ENCODE results near the gene JAZF1.
A peak's percentile ranks its signal among the peaks of the same experiment; 100 is the strongest.

The JAZF1 gene

GRCh38 chr7:28112883-28113540, 67.6 kb downstream of the JAZF1 start:
- peaks cover 8% of the 10 kb centered on the region for H3K4me1 ChIP-seq (ENCODE audit: control insufficient read depth, insufficient read depth, low read length)

GRCh38 chr7:28112467-28112866, 68.1 kb downstream of the JAZF1 start:
- Histone ChIP-seq H3K4me3 (ENCODE audit: low read length) (no peak overlapping the region), H3K4me1 (ENCODE audit: control insufficient read depth, insufficient read depth, low read length) (peaks cover 14% of the 10 kb centered on the region), H3K9ac (ENCODE audit: low read depth, low read length) (no peak overlapping the region)

More at GRCh38 chr7:28112883-28113540, 67.6 kb downstream of the JAZF1 start:
- Histone ChIP-seq H3K27me3 (ENCODE audit: control insufficient read depth, insufficient read depth, low read length) (no peaks in the 10 kb centered on the region), H3K4me3 (ENCODE audit: low read length) (no peak overlapping the region), H3K36me3 (ENCODE audit: insufficient read depth, low read length) (no peaks in the 10 kb centered on the region), H3K9ac (ENCODE audit: low read depth, low read length) (no peak overlapping the region), H3K4me2 (ENCODE audit: low read length) (no peak overlapping the region), H3K9me3 (replicated peaks; ENCODE audit: low read length) (no peaks in the 10 kb centered on the region)

GRCh38 chr7:28112012-28112411, 68.6 kb downstream of the JAZF1 start:
- no peaks in the 10 kb centered on the region for H3K36me3 ChIP-seq (ENCODE audit: insufficient read depth, low read length)
- no peak overlapping the region for H3K4me2 ChIP-seq (ENCODE audit: low read length)
- H3K27me3 ChIP-seq (ENCODE audit: control insufficient read depth, insufficient read depth, low read length) = no peaks in the 10 kb centered on the region
- H3K9me3 ChIP-seq (replicated peaks; ENCODE audit: low read length) = no peaks in the 10 kb centered on the region
- peaks cover 18% of the 10 kb centered on the region for H3K4me1 ChIP-seq (ENCODE audit: control insufficient read depth, insufficient read depth, low read length)
- no peak overlapping the region for H3K4me3 ChIP-seq (ENCODE audit: low read length)
- H3K9ac ChIP-seq (ENCODE audit: low read depth, low read length) = no peak overlapping the region

More at GRCh38 chr7:28112467-28112866, 68.1 kb downstream of the JAZF1 start:
- Histone ChIP-seq H3K27me3 (ENCODE audit: control insufficient read depth, insufficient read depth, low read length) (no peaks in the 10 kb centered on the region), H3K36me3 (ENCODE audit: insufficient read depth, low read length) (no peaks in the 10 kb centered on the region), H3K4me2 (ENCODE audit: low read length) (no peak overlapping the region), H3K9me3 (replicated peaks; ENCODE audit: low read length) (no peaks in the 10 kb centered on the region)

GRCh38 chr7:28110427-28111012, 70.1 kb downstream of the JAZF1 start:
- H3K9ac ChIP-seq (ENCODE audit: low read depth, low read length) = no peak overlapping the region
- H3K4me1 ChIP-seq (ENCODE audit: control insufficient read depth, insufficient read depth, low read length) = peaks cover 28% of the 10 kb centered on the region
- no peaks in the 10 kb centered on the region for H3K27me3 ChIP-seq (ENCODE audit: control insufficient read depth, insufficient read depth, low read length)
- H3K36me3 ChIP-seq (ENCODE audit: insufficient read depth, low read length) = no peaks in the 10 kb centered on the region
- H3K4me2 ChIP-seq (ENCODE audit: low read length) = no peak overlapping the region
- no peak overlapping the region for H3K4me3 ChIP-seq (ENCODE audit: low read length)
- H3K9me3 ChIP-seq (replicated peaks; ENCODE audit: low read length) = no peaks in the 10 kb centered on the region

GRCh38 chr7:28108747-28109146, 71.8 kb downstream of the JAZF1 start:
- Histone ChIP-seq H3K36me3 (ENCODE audit: insufficient read depth, low read length) (no peaks in the 10 kb centered on the region), H3K4me3 (ENCODE audit: low read length) (no peak overlapping the region), H3K9me3 (replicated peaks; ENCODE audit: low read length) (no peaks in the 10 kb centered on the region), H3K4me1 (ENCODE audit: control insufficient read depth, insufficient read depth, low read length) (peaks cover 33% of the 10 kb centered on the region), H3K9ac (ENCODE audit: low read depth, low read length) (no peak overlapping the region), H3K27me3 (ENCODE audit: control insufficient read depth, insufficient read depth, low read length) (no peaks in the 10 kb centered on the region), H3K4me2 (ENCODE audit: low read length) (peak overlapping the region; percentile 32)

GRCh38 chr7:28107960-28108359, 72.6 kb downstream of the JAZF1 start:
- Histone ChIP-seq H3K9ac (ENCODE audit: low read depth, low read length) (no peak overlapping the region), H3K4me2 (ENCODE audit: low read length) (peak overlapping the region; percentile 32), H3K9me3 (replicated peaks; ENCODE audit: low read length) (no peaks in the 10 kb centered on the region), H3K36me3 (ENCODE audit: insufficient read depth, low read length) (no peaks in the 10 kb centered on the region), H3K4me3 (ENCODE audit: low read length) (no peak overlapping the region), H3K4me1 (ENCODE audit: control insufficient read depth, insufficient read depth, low read length) (peaks cover 39% of the 10 kb centered on the region), H3K27me3 (ENCODE audit: control insufficient read depth, insufficient read depth, low read length) (no peaks in the 10 kb centered on the region)

GRCh38 chr7:28106321-28106829, 74.2 kb downstream of the JAZF1 start:
- H3K36me3 ChIP-seq (ENCODE audit: insufficient read depth, low read length) = no peaks in the 10 kb centered on the region
- H3K27me3 ChIP-seq (ENCODE audit: control insufficient read depth, insufficient read depth, low read length) = no peaks in the 10 kb centered on the region
- H3K4me1 ChIP-seq (ENCODE audit: control insufficient read depth, insufficient read depth, low read length) = peaks cover 47% of the 10 kb centered on the region
- H3K9me3 ChIP-seq (replicated peaks; ENCODE audit: low read length) = no peaks in the 10 kb centered on the region
- H3K9ac ChIP-seq (ENCODE audit: low read depth, low read length) = no peak overlapping the region
- no peak overlapping the region for H3K4me3 ChIP-seq (ENCODE audit: low read length)
- no peak overlapping the region for H3K4me2 ChIP-seq (ENCODE audit: low read length)

GRCh38 chr7:28105234-28105633, 75.4 kb downstream of the JAZF1 start:
- Histone ChIP-seq H3K9me3 (replicated peaks; ENCODE audit: low read length) (no peaks in the 10 kb centered on the region), H3K36me3 (ENCODE audit: insufficient read depth, low read length) (no peaks in the 10 kb centered on the region), H3K4me1 (ENCODE audit: control insufficient read depth, insufficient read depth, low read length) (peaks cover 47% of the 10 kb centered on the region), H3K9ac (ENCODE audit: low read depth, low read length) (no peak overlapping the region), H3K4me3 (ENCODE audit: low read length) (no peak overlapping the region), H3K27me3 (ENCODE audit: control insufficient read depth, insufficient read depth, low read length) (no peaks in the 10 kb centered on the region), H3K4me2 (ENCODE audit: low read length) (no peak overlapping the region)

GRCh38 chr7:28104811-28105210, 75.8 kb downstream of the JAZF1 start:
- Histone ChIP-seq H3K36me3 (ENCODE audit: insufficient read depth, low read length) (no peaks in the 10 kb centered on the region), H3K27me3 (ENCODE audit: control insufficient read depth, insufficient read depth, low read length) (no peaks in the 10 kb centered on the region), H3K9me3 (replicated peaks; ENCODE audit: low read length) (no peaks in the 10 kb centered on the region), H3K4me1 (ENCODE audit: control insufficient read depth, insufficient read depth, low read length) (peaks cover 47% of the 10 kb centered on the region), H3K4me2 (ENCODE audit: low read length) (no peak overlapping the region), H3K9ac (ENCODE audit: low read depth, low read length) (no peak overlapping the region), H3K4me3 (ENCODE audit: low read length) (no peak overlapping the region)

- H3K4me1 ChIP-seq (ENCODE audit: control insufficient read depth, insufficient read depth, low read length) = peaks cover 47% of the 10 kb centered on the region
- no peak overlapping the region for H3K4me3 ChIP-seq (ENCODE audit: low read length)
- H3K9me3 ChIP-seq (replicated peaks; ENCODE audit: low read length) = no peaks in the 10 kb centered on the region
- no peak overlapping the region for H3K9ac ChIP-seq (ENCODE audit: low read depth, low read length)
- no peaks in the 10 kb centered on the region for H3K36me3 ChIP-seq (ENCODE audit: insufficient read depth, low read length)
- H3K27me3 ChIP-seq (ENCODE audit: control insufficient read depth, insufficient read depth, low read length) = no peaks in the 10 kb centered on the region
- H3K4me2 ChIP-seq (ENCODE audit: low read length) = no peak overlapping the region
Observed at GRCh38 chr7:28104041-28104541, 76.5 kb downstream of the JAZF1 start.

- no peak overlapping the region for H3K4me3 ChIP-seq (ENCODE audit: low read length)
- H3K9ac ChIP-seq (ENCODE audit: low read depth, low read length) = no peak overlapping the region
- no peaks in the 10 kb centered on the region for H3K27me3 ChIP-seq (ENCODE audit: control insufficient read depth, insufficient read depth, low read length)
- H3K4me2 ChIP-seq (ENCODE audit: low read length) = peak overlapping the region; percentile 2
- peaks cover 37% of the 10 kb centered on the region for H3K4me1 ChIP-seq (ENCODE audit: control insufficient read depth, insufficient read depth, low read length)
- H3K36me3 ChIP-seq (ENCODE audit: insufficient read depth, low read length) = no peaks in the 10 kb centered on the region
- H3K9me3 ChIP-seq (replicated peaks; ENCODE audit: low read length) = no peaks in the 10 kb centered on the region
Observed at GRCh38 chr7:28102797-28103196, 77.8 kb downstream of the JAZF1 start.

GRCh38 chr7:28096713-28097112, 83.9 kb downstream of the JAZF1 start:
- Histone ChIP-seq H3K36me3 (ENCODE audit: insufficient read depth, low read length) (no peaks in the 10 kb centered on the region), H3K4me3 (ENCODE audit: low read length) (no peak overlapping the region), H3K9ac (ENCODE audit: low read depth, low read length) (no peak overlapping the region), H3K27me3 (ENCODE audit: control insufficient read depth, insufficient read depth, low read length) (no peaks in the 10 kb centered on the region), H3K4me2 (ENCODE audit: low read length) (no peak overlapping the region), H3K4me1 (ENCODE audit: control insufficient read depth, insufficient read depth, low read length) (peaks cover 5% of the 10 kb centered on the region), H3K9me3 (replicated peaks; ENCODE audit: low read length) (no peaks in the 10 kb centered on the region)

Data from skeletal muscle satellite cell (primary cell).